Posterior vena cava (tissue), 2 donors: ENCODE results near the gene TASP1. TPM values are rescaled to one million over a fixed set of nuclear protein-coding genes. Genes with fewer than 3 reads are reported as not detected.

Experiments used
- DNase-seq: peaks from one replicate; pipeline ENCODE4 v3.0.0-alpha.2; 2020; ENCODE audit warnings: low spot score
- intact Hi-C, 2 donors: fragments of 100-400 bp; cut with DNase I; formaldehyde crosslinking; loops; one replicate each; pipeline versions ENCODE4 v1.14.1 to v1.14.2; 2022 to 2023
- total RNA-seq, 2 donors: library from RNA; stranded (reverse); fragmentation: NEBNext Ultra II Directional; extraction: Animal tissue kit (Norgen Biotek cat#: 25700); gene quantifications; one replicate each; pipeline ENCODE4 v1.2.1, GENCODE V29; 2021
- donor health status: DM: yes; HTN: yes; CAD: no.
- donor health status: DM: yes; HTN: yes; CAD: no.

Gene TASP1
- total RNA-seq, 2 donors from 2014 or later = 21.2 to 24.1 TPM

GRCh38 chr20:13458860-13459451 is 179.8 kb downstream of the TASP1 start:
- no peak for DNase-seq
- intact Hi-C loops = no loop called here

DNA sequence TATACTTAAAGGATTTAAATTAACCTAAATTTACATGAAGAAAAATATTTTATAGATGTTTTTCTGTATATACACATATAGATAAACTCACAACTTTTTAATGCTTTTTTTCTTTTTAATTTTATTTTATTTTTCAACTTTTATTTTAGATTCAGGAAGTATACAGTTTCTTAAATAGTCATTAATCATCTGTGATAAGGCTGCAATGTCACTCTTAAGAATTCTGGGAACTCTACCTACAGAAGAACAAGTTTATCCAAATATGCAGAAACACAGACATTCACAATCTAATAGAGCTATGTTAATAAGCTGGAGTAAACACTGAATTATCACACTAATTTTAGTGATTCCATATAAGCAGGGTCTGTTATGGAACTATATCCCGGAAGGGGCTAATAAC is 181.2 kb downstream of the TASP1 start:
- intact Hi-C loops = no loop called here
- DNase-seq = no peak

DNA sequence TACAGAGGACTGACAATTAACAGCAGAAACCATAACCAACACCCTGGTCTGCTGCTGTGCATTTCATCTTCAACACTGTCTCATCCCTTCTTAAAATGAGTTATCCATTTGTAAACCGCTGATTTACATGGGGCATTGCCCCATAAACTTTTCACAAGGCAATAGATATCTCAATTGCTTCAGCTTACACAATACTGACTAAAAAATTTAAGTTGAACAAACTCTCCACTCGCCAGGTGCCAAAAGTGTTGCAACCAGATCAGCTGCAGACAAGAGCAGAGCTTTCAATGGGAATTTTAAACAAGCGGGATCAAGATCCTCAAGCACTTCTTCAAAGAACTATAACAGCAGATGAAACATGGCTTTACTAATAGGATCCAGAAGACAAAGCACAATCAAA is 183.0 kb downstream of the TASP1 start:
- intact Hi-C loops = no loop called here
- DNase-seq = no peak

DNA sequence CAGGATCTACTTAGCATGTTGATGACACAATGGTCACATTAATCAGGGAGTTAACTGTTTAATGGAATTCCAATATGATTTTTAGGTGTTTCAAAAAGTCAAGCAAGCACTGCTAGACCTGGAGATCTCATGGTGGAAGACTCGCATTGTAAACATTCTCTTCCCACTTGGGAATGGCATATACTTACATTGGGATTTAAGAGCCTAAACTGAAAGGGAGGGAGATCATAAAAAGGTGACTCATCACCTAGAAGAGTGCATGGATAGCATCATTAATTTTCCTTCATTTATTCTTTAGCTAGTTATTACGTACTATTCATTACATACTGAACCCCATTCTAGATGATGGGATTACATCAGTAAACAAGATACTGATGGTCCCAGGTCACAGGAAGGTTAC is 185.4 kb downstream of the TASP1 start:
- DNase-seq = no peak
- intact Hi-C loops = no loop called here

DNA sequence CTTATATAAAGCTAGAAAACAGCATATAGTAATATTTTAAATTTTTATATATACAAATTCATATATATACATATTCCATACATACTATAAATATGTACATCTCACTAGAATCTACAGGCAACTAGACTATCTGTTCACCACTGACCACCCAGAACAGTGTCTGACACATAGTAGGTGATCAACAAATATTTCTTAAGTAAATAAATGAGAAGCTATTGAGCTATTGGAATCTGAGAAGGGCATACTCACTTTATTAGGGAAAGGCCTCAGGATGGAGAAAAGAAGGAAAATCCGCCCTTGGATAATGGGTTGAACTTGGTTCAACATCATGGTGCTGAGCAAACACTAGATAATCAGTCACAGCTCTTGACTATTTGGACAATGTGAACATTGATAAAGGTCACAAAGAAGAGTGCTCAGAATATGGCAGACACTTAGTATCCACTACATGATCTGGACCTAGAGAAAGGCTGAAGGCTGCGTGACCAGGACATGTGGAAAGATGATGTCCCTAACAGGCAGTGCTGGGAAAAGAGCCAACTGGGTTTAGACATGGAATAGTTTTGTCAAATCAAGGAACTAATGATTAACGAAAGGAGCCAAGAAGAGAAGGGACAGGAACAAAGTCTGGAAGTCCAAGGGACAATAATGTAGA is 186.1 kb downstream of the TASP1 start:
- no peak for DNase-seq
- intact Hi-C loops = no loop called here

DNA sequence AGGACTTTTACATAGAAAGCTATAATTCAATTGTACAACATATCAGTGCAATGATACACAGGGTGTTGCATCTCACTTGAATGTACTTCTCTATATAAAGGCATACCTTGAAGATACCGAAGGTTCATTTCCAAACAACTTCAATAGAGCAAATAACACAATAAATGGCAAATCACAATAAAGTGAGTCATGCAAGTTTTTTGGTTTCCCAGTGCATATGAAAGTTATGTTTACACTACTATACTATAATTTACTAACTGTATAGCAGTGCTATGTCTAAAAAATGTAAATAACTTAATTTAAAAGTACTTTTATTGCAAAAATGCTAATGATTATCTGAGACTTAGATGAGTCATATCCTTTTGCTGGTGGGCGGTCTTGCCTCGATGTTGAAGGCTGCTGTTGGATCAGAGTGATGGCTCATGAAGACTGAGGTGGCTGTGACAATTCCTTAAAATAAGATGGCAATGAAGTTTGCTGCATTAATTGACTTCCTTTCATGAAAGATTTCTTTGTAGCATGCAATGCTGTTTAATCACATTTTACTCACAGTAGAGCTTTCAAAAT is 188.8 kb downstream of the TASP1 start:
- no peak for DNase-seq
- intact Hi-C loops = no loop called here

DNA sequence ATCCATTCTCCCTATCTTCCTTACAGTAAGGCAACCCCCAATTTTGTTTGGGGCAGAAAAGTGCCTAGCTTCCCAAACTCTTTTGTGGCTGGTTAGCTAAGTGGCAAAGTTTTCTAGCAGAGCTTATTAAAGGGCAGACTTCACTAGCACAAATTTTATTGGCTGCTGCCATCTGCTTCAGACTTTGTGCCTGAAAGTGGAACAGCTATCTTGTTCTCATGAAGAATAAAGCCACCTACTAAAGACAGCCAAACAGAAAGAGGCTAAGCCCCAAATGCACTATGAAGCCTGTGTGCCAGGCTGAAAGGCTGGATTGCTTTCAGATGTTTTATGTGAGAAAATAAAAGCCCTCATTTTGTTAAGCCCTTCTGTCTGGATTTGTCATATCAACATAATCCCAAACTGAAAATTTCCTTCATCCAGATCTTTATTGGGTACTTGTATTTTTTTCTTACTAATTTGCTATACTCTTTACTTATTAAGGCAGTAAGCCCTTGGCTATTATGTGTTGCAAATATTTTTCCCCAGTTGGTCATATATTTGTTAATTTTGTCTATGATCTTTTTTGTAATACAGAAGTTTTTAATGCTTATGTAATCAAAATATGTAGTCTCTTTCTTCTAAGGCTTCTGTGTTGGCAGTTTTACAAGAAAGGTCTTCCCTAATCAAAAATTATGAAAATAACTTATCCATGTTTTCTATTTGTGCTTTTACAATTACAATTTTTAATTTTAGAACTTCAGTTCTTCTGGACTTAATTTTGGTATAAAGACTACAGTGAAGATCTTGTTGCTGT is 191.1 kb downstream of the TASP1 start:
- no peak for DNase-seq
- intact Hi-C loops = no loop called here

DNA sequence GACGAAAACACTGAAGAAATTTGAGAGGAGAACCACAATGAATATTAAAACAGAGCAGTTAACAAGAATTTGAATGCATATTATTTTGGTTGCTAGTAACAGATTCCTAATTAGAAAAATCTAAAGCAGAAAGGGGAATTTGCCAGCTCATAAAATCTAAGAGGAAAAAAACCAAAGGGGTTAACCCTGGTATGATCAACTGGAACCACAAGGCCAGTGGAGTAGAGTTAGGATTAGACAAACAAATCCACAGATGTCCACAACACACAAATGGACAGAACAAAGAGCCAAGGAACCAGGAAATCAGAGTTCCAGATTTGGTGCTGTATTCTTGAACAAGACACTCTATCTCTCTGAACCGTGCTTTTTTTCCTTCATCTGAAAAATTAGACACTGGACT is 195.0 kb downstream of the TASP1 start:
- intact Hi-C loops = no loop called here

GRCh38 chr20:13442986-13443385 is 195.7 kb downstream of the TASP1 start:
- intact Hi-C loops = no loop called here
- no peak for DNase-seq

More for the DNA sequence above, 195.0 kb downstream of the TASP1 start:
- no peak for DNase-seq

- intact Hi-C loops = no loop called here
- no peak for DNase-seq
Observed at GRCh38 chr20:13441388-13441787, 197.3 kb downstream of the TASP1 start.

- no peak for DNase-seq
- intact Hi-C loops = no loop called here
Observed at GRCh38 chr20:13436530-13436929, 202.2 kb downstream of the TASP1 start.

- no peak for DNase-seq
- intact Hi-C loops = no loop called here
Observed at GRCh38 chr20:13432126-13432525, 206.6 kb downstream of the TASP1 start.

GRCh38 chr20:13430346-13431002 is 208.3 kb downstream of the TASP1 start:
- intact Hi-C loops = no loop called here
- DNase-seq = no peak

DNA sequence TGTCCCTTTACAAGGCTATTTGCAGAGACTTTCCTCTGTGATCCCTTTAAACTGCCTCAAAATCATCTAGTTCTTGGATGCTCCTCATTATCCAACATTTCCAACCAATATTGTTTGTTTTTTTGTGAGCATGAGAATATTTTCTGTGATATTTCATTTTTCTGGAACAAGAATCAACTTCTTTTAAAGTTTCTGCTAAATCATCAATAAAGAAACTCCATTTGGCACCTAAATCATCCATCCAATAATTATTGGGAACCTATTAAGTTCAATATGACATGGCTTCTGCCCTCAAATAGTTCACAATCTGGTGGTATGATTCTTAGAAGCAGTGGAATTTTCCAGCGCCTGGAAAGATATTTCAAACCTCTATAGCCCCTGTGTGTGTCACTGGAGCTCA is 210.0 kb downstream of the TASP1 start:
- no peak for DNase-seq
- intact Hi-C loops = no loop called here

GRCh38 chr20:13426870-13427269 is 211.9 kb downstream of the TASP1 start:
- no peak for DNase-seq
- intact Hi-C loops = no loop called here

- no peak for DNase-seq
- intact Hi-C loops = no loop called here
Observed at GRCh38 chr20:13425381-13426135, 213.2 kb downstream of the TASP1 start.

- DNase-seq = no peak
- intact Hi-C loops = no loop called here
Observed at GRCh38 chr20:13424174-13424833, 214.4 kb downstream of the TASP1 start.

DNA sequence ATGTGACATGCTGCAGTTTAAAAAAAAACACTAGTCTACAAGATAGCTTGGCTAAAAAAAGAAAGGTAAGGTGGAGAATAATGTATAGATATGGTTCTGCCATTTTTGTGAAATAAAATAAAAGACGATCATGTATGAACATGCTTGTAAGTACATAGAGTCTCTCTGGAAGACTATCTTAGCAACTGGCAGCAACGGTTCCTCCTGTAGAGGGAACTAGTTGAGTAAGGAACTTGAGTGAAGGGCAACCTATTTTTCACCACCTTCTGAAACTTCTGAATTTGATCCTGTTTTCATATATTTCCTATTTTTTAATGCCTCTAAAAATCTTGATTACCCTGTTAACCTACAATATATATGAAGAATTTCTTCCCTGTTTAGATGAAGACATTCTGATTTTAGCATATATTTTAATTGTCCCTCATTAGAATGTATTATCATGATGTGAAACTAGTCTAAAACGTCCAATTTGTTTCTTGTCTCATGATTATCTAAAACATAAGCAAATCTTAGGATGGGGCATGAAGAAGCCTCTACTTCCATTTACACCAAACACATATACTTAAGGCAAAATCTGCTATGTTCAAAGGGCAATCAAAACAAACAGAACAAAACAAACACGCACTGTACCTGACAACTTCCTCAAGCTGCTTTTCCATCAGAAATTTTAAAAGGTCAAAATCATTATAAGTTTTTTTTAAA is 215.1 kb downstream of the TASP1 start:
- DNase-seq = no peak
- intact Hi-C loops = no loop called here
